ENCODE measurements around the gene FGF23. TPM values are rescaled to one million over a fixed set of nuclear protein-coding genes. Genes with fewer than 3 reads are reported as not detected.

FGF23 gene
- total RNA-seq = not detected in 2 replicates

GRCh38 chr12:4379405-4379804 lies at the start of gene FGF23:
Gene FGF23, minus strand, starts transcription at chr12:4379712. Its CDS starts 130 bp downstream, at chr12:4379582.

DNA sequence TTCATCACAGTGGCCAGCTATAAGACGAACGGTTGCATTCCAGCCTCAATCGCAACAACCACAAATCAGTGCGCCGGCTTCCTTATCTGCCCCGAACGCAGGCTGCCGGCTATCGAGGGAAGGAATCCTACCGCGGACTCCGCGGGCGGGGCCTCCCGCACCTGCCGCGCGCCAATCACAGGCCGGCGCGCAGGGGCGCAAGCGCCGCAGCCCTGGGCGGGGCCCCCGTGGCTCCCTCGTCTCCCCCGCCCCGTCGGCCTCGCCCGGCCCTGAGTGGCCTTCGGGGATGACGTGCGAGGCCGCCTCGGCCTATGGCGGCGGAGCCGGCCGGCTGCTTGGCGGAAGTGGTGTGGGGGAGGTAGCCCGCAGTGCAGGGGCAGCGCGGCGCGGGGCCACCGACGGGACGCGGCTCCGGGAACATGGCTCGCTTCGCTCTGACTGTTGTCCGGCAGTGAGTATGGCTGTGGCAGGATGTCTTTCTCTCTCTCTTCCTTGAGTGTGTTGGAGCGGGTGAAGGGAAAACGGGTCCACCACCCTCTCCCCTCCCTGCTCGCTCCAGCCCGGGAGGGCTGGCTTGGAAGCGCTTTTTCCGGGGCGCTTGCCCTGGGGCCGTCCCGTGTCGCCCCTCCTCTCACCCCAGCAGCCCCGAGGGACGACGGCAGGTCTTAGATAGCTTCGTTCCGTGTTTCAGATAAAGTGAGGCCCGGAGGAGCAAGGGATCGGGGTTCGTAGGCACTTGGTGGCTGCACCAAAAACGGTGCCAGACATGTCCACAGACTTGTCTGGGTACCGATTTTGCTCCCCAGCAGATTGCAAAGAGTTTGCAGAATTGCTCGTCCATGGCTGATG lies 58.4 kb downstream of the FGF23 start, which contains the start of gene TIGAR:
Gene TIGAR (plus strand): TSS at position 361 of the 849 bp plus-strand sequence. CDS start 59 bp downstream, at position 420.

Other genes starting within 250 kb of the FGF23 start
- 10.4 and 15.1 TPM in 2 replicates for gene CCND2, start 106.0 kb downstream of the FGF23 start, total RNA-seq
- gene TIGAR, start 58.5 kb downstream of the FGF23 start, total RNA-seq = 5.6 and 6.5 TPM in 2 replicates
- gene FGF6, start 66.1 kb upstream of the FGF23 start, total RNA-seq = not detected in 2 replicates
- gene RAD51AP1, start 159.2 kb upstream of the FGF23 start, total RNA-seq = 1.3 and 15.8 TPM in 2 replicates
- gene DYRK4, start 182.5 kb upstream of the FGF23 start, total RNA-seq = 45.8 and 53.4 TPM in 2 replicates

Measured in mesangial cell (primary cell).